Caco-2 (cell line): ENCODE results near the gene LENG1. TPM values are rescaled to one million over a fixed set of nuclear protein-coding genes. Genes with fewer than 3 reads are reported as not detected.

ENCODE experiments used
- BruUV-seq: library from RNA; stranded (reverse); fragments of 400-500 nt; replicated peaks from 2 replicates; lab custom pipeline; 2021; lab: Mats Ljungman, UMichigan
- CTCF ChIA-PET: fragments of 300-600 bp; sonication (Branson Sonifier 250); formaldehyde crosslinking; loops from one replicate; lab custom pipeline; 2022; ENCODE audit warnings: antibody characterized with exemption; lab: Charles Lee
- POLR2A ChIA-PET: fragments of 300-600 bp; sonication (Branson Sonifier 250); formaldehyde crosslinking; loops from one replicate; lab custom pipeline; 2022; ENCODE audit warnings: antibody characterized with exemption; lab: Charles Lee
- DNase-seq, 2 experiments: peaks; one replicate each; pipeline versions ENCODE4 v3.0.0 to v3.0.0-alpha.2; 2020 to 2022
- H3K27me3 ChIP-seq: replicated peaks from 2 replicates; pipeline ENCODE4 v1.6.0; 2011; ENCODE audit warnings: low read length; ENCODE audit not compliant: control insufficient read depth, insufficient read depth
- H3K36me3 ChIP-seq: 2 replicates; pipeline ENCODE4 v1.5.1; 2011; ENCODE audit warnings: low read length; ENCODE audit not compliant: control insufficient read depth, insufficient read depth
- H3K4me1 ChIP-seq: fragments of 250-450 bp; sonication (Bioruptor Pico); 2 replicates; pipeline ENCODE4 v1.5.1; 2020; ENCODE audit warnings: mild to moderate bottlenecking
- H3K4me3 ChIP-seq: 2 replicates; pipeline ENCODE4 v1.5.1; 2011; ENCODE audit warnings: low read depth, mild to moderate bottlenecking, control low read depth, low read length
- H3K9me3 ChIP-seq: fragments of 250-450 bp; sonication (Bioruptor Pico); 2 replicates; pipeline ENCODE4 v1.5.1; 2020; ENCODE audit warnings: mild to moderate bottlenecking, moderate library complexity
- H3K27ac Mint-ChIP-seq: one replicate; pipeline ENCODE4 v1.8.0; 2022; ENCODE audit warnings: mixed read lengths; ENCODE audit not compliant: unreplicated experiment
- H3K27me3 Mint-ChIP-seq: one replicate; pipeline ENCODE4 v1.8.0; 2022; ENCODE audit warnings: mixed read lengths; ENCODE audit not compliant: insufficient read depth, unreplicated experiment
- H3K36me3 Mint-ChIP-seq: one replicate; pipeline ENCODE4 v1.8.0; 2022; ENCODE audit warnings: mild to moderate bottlenecking, mixed read lengths; ENCODE audit not compliant: insufficient read depth, unreplicated experiment
- H3K4me1 Mint-ChIP-seq: one replicate; pipeline ENCODE4 v1.8.0; 2022; ENCODE audit warnings: low read depth, mixed read lengths; ENCODE audit not compliant: unreplicated experiment
- H3K4me3 Mint-ChIP-seq: one replicate; pipeline ENCODE4 v1.8.0; 2022; ENCODE audit warnings: mild to moderate bottlenecking, moderate library complexity, mixed read lengths; ENCODE audit not compliant: unreplicated experiment
- H3K9me3 Mint-ChIP-seq: one replicate; pipeline ENCODE4 v1.8.0; 2022; ENCODE audit warnings: mixed read lengths; ENCODE audit not compliant: unreplicated experiment
- CTCF ChIP-seq, 2 experiments: fragments of 200-600 bp in 1 of 2; IDR thresholded peaks; 1 replicate in 1 of 2; 2 replicates in 1 of 2; pipeline versions ENCODE4 v1.5.1 to v1.8.0; 2011 to 2022; ENCODE audit warnings: antibody characterized with exemption in 1 of 2, control low read depth in 1 of 2, inconsistent platforms in 1 of 2, low read depth in 1 of 2, low read length in 1 of 2, mild to moderate bottlenecking in 1 of 2, moderate library complexity in 1 of 2; ENCODE audit not compliant: insufficient read depth in 1 of 2, severe bottlenecking in 1 of 2, unreplicated experiment in 1 of 2
- intact Hi-C: fragments of 100-400 bp; cut with micrococcal nuclease; formaldehyde crosslinking; loops from one replicate; pipeline ENCODE4 v1.10.0; 2022; ENCODE audit not compliant: unreplicated experiment
- total RNA-seq: library from RNA; stranded (reverse); gene quantifications from 2 replicates; pipeline ENCODE4 v1.2.3, GENCODE V29; 2022

LENG1 gene
- total RNA-seq, 1 experiment from 2014 or later = 6.9 TPM

GRCh38 chr19:54160182-54160811 lies 776 bp upstream of the LENG1 start:
- peaks cover 75% of the 10 kb centered on the region for H3K36me3 Mint-ChIP-seq
- peak overlapping the region; percentile 53 for H3K4me3 ChIP-seq
- peaks cover 42% of the 10 kb centered on the region for H3K4me1 Mint-ChIP-seq
- peaks cover 24% of the 10 kb centered on the region for H3K4me1 ChIP-seq
- BruUV-seq = TSS peak; percentile 79
- ChIA-PET CTCF (interaction anchor here (1.1 to 2.3 kb wide), 5 partner anchors 8 to 29 kb away, joined by 3 to 14 read pairs (median 7); partner anchors contain the start of genes CNOT3, MBOAT7 and TMC4), POLR2A (interaction anchor here (1.5 to 3.4 kb wide), 4 partner anchors 23 to 289 kb away, joined by 3 to 30 read pairs (median 14); partner anchors contain the start of genes CNOT3, LENG8, MBOAT7 and TSEN34)
- no peak for TF ChIP-seq CTCF (IDR thresholded peaks at IDR 0.05; ENCODE audit: insufficient read depth in 1 of 2, low read depth in 1 of 2, low read length in 1 of 2, severe bottlenecking in 1 of 2, unreplicated experiment in 1 of 2)
- DNase-seq = no peak
- H3K9me3 ChIP-seq = no peaks in the 10 kb centered on the region
- no peaks in the 10 kb centered on the region for H3K27me3 Mint-ChIP-seq
- H3K9me3 Mint-ChIP-seq = peaks cover 4% of the 10 kb centered on the region
- H3K27ac Mint-ChIP-seq = peak overlapping the region; percentile 87
- no peaks in the 10 kb centered on the region for H3K27me3 ChIP-seq
- H3K4me3 Mint-ChIP-seq = peak overlapping the region; percentile 79
- 0 out of 2 replicates have a peak, but pooled peaks cover 2% of the 10 kb centered on the region for H3K36me3 ChIP-seq
- intact Hi-C loops = no loop called here

- TF ChIP-seq CTCF (IDR thresholded peaks at IDR 0.05; ENCODE audit: insufficient read depth in 1 of 2, low read depth in 1 of 2, low read length in 1 of 2, severe bottlenecking in 1 of 2, unreplicated experiment in 1 of 2) = no peak
- intact Hi-C loops = loop anchor here (1.0 kb wide), 2 partner anchors 22 to 30 kb away; partner anchors contain the start of genes CNOT3 and MBOAT7
- Mint-ChIP-seq H3K27me3 (no peaks in the 10 kb centered on the region), H3K9me3 (no peaks in the 10 kb centered on the region), H3K36me3 (peaks cover 76% of the 10 kb centered on the region), H3K4me3 (peak overlapping the region; percentile 79), H3K4me1 (peaks cover 34% of the 10 kb centered on the region), H3K27ac (peak overlapping the region; percentile 87)
- H3K36me3 ChIP-seq = 0 out of 2 replicates have a peak, but pooled peaks cover 2% of the 10 kb centered on the region
- ChIA-PET POLR2A (interaction anchor here (0.6 to 3.4 kb wide), 6 partner anchors 14 to 290 kb away, joined by 3 to 30 read pairs (median 4); partner anchors contain the start of genes CNOT3, LENG8, MBOAT7 and PRPF31), CTCF (interaction anchor here (0.7 to 2.3 kb wide), 6 partner anchors 10 to 30 kb away, joined by 3 to 14 read pairs (median 6); partner anchors contain the start of genes CNOT3, MBOAT7 and TMC4)
- no peaks in the 10 kb centered on the region for H3K9me3 ChIP-seq
- no peak for DNase-seq
- H3K4me3 ChIP-seq = peak overlapping the region; percentile 62
- no peaks in the 10 kb centered on the region for H3K27me3 ChIP-seq
- peaks cover 24% of the 10 kb centered on the region for H3K4me1 ChIP-seq
- TSS peak; percentile 69 for BruUV-seq
These were observed 639 bp downstream of the LENG1 start for GRCh38 chr19:54158812-54159351.

- peaks cover 23% of the 10 kb centered on the region for H3K4me1 Mint-ChIP-seq
- no peak overlapping the region for H3K4me3 ChIP-seq
- H3K27me3 Mint-ChIP-seq = no peaks in the 10 kb centered on the region
- H3K27me3 ChIP-seq = no peaks in the 10 kb centered on the region
- no TSS peak for BruUV-seq
- no peak for TF ChIP-seq CTCF (IDR thresholded peaks at IDR 0.05; ENCODE audit: insufficient read depth in 1 of 2, low read depth in 1 of 2, low read length in 1 of 2, severe bottlenecking in 1 of 2, unreplicated experiment in 1 of 2)
- peak in 1 of 2 experiments; percentile 55 for DNase-seq
- ChIA-PET CTCF (interaction anchor here (0.7 kb wide), 1 partner anchor 174 kb away, joined by 3 read pairs; no protein-coding TSS in a partner anchor), POLR2A (interaction anchor here (0.7 to 1.2 kb wide), 2 partner anchors 20 to 33 kb away, joined by 3 to 7 read pairs; partner anchors contain the start of genes CNOT3 and MBOAT7)
- H3K36me3 ChIP-seq = peaks cover 7% of the 10 kb centered on the region
- H3K4me1 ChIP-seq = peaks cover 20% of the 10 kb centered on the region
- peak overlapping the region; percentile 60 for H3K27ac Mint-ChIP-seq
- H3K9me3 Mint-ChIP-seq = no peaks in the 10 kb centered on the region
- peak overlapping the region; percentile 41 for H3K4me3 Mint-ChIP-seq
- intact Hi-C loops = no loop called here
- H3K9me3 ChIP-seq = no peaks in the 10 kb centered on the region
- H3K36me3 Mint-ChIP-seq = peaks cover 89% of the 10 kb centered on the region
These were observed 2.6 kb downstream of the LENG1 start for GRCh38 chr19:54156953-54157352.
